ENCODE measurements around the gene NEDD4L.

The NEDD4L gene

GRCh38 chr18:58419587-58420199, 375.7 kb downstream of the NEDD4L start:
- no peak overlapping the region for H3K27ac ChIP-seq (ENCODE audit: low read depth, low read length)
- TF ChIP-seq EZH2phosphoT487 (conservative IDR thresholded peaks at IDR 0.05; ENCODE audit: low read length) (no peak), CTCF (IDR thresholded peaks at IDR 0.05; ENCODE audit: insufficient read depth, low read length, poor library complexity, severe bottlenecking) (no peak)
- no peaks in the 10 kb centered on the region for H3K9me2 ChIP-seq (replicated peaks; ENCODE audit: insufficient read depth, low read length)
- no peaks in the 10 kb centered on the region for H3K27me3 ChIP-seq (ENCODE audit: low read length)
- H3K4me3 ChIP-seq (ENCODE audit: insufficient read depth, low read length, poor library complexity, severe bottlenecking), result no peak overlapping the region
- no peaks in the 10 kb centered on the region for H3K36me3 ChIP-seq (ENCODE audit: low read length)
- H3K79me2 ChIP-seq (ENCODE audit: insufficient read depth, low read length), result no peaks in the 10 kb centered on the region
- H4K20me1 ChIP-seq (ENCODE audit: low read depth, low read length), result no peaks in the 10 kb centered on the region
- H3K9me3 ChIP-seq (ENCODE audit: insufficient read depth, low read length), result no peaks in the 10 kb centered on the region
- H3K9ac ChIP-seq (ENCODE audit: low read length), result no peak overlapping the region
- no peak overlapping the region for H2AFZ ChIP-seq (ENCODE audit: low read depth, low read length, severe bottlenecking)
- no peak overlapping the region for H3K4me2 ChIP-seq (ENCODE audit: low read depth, low read length, poor library complexity, severe bottlenecking)
- H3F3A ChIP-seq (ENCODE audit: insufficient read depth), result no peaks in the 10 kb centered on the region

GRCh38 chr18:58426611-58427010, 382.6 kb downstream of the NEDD4L start:
- no peak overlapping the region for H3K4me2 ChIP-seq (ENCODE audit: low read depth, low read length, poor library complexity, severe bottlenecking)
- no peaks in the 10 kb centered on the region for H3K79me2 ChIP-seq (ENCODE audit: insufficient read depth, low read length)
- TF ChIP-seq EZH2phosphoT487 (conservative IDR thresholded peaks at IDR 0.05; ENCODE audit: low read length) (no peak), CTCF (IDR thresholded peaks at IDR 0.05; ENCODE audit: insufficient read depth, low read length, poor library complexity, severe bottlenecking) (no peak)
- no peaks in the 10 kb centered on the region for H3K36me3 ChIP-seq (ENCODE audit: low read length)
- H3K4me3 ChIP-seq (ENCODE audit: insufficient read depth, low read length, poor library complexity, severe bottlenecking), result no peak overlapping the region
- no peaks in the 10 kb centered on the region for H3F3A ChIP-seq (ENCODE audit: insufficient read depth)
- no peaks in the 10 kb centered on the region for H3K9me3 ChIP-seq (ENCODE audit: insufficient read depth, low read length)
- H3K27me3 ChIP-seq (ENCODE audit: low read length), result no peaks in the 10 kb centered on the region
- no peak overlapping the region for H2AFZ ChIP-seq (ENCODE audit: low read depth, low read length, severe bottlenecking)
- no peaks in the 10 kb centered on the region for H3K9me2 ChIP-seq (replicated peaks; ENCODE audit: insufficient read depth, low read length)
- no peaks in the 10 kb centered on the region for H4K20me1 ChIP-seq (ENCODE audit: low read depth, low read length)
- no peak overlapping the region for H3K9ac ChIP-seq (ENCODE audit: low read length)
- H3K27ac ChIP-seq (ENCODE audit: low read depth, low read length), result no peak overlapping the region

- Histone ChIP-seq H3K36me3 (ENCODE audit: low read length) (no peaks in the 10 kb centered on the region), H2AFZ (ENCODE audit: low read depth, low read length, severe bottlenecking) (no peak overlapping the region), H3K4me3 (ENCODE audit: insufficient read depth, low read length, poor library complexity, severe bottlenecking) (no peak overlapping the region), H3K27me3 (ENCODE audit: low read length) (no peaks in the 10 kb centered on the region), H3F3A (ENCODE audit: insufficient read depth) (no peaks in the 10 kb centered on the region), H3K4me2 (ENCODE audit: low read depth, low read length, poor library complexity, severe bottlenecking) (no peak overlapping the region), H3K27ac (ENCODE audit: low read depth, low read length) (no peak overlapping the region), H3K79me2 (ENCODE audit: insufficient read depth, low read length) (no peaks in the 10 kb centered on the region), H3K9ac (ENCODE audit: low read length) (no peak overlapping the region), H3K9me2 (replicated peaks; ENCODE audit: insufficient read depth, low read length) (no peaks in the 10 kb centered on the region), H3K9me3 (ENCODE audit: insufficient read depth, low read length) (no peaks in the 10 kb centered on the region), H4K20me1 (ENCODE audit: low read depth, low read length) (no peaks in the 10 kb centered on the region)
- TF ChIP-seq EZH2phosphoT487 (conservative IDR thresholded peaks at IDR 0.05; ENCODE audit: low read length), result no peak
- TF ChIP-seq CTCF (IDR thresholded peaks at IDR 0.05; ENCODE audit: insufficient read depth, low read length, poor library complexity, severe bottlenecking), result no peak
Measured at GRCh38 chr18:58427321-58427720, 383.3 kb downstream of the NEDD4L start.
